A549 (cell line): Measurements from ENCODE around the gene MTRR. TPM values are rescaled to one million over a fixed set of nuclear protein-coding genes. Genes with fewer than 3 reads are reported as not detected.

ENCODE experiments used
- ATAC-seq, 2 experiments: fragments of 200-7000 bp in 1 of 2; fragments of >200 bp in 1 of 2; cut with Nextera tagmentation in 1 of 2; cut with Tn5 transposase in 1 of 2; 3 replicates each; pipeline versions ENCODE4 v1.8.0 to v1.9.1; 2018 to 2020; ENCODE audit warnings: mild to moderate bottlenecking in 1 of 2, moderate library complexity in 1 of 2
- CTCF ChIA-PET: fragments of 300-600 bp; sonication (Branson Sonifier 250); formaldehyde crosslinking; extraction: SDS; loops from one replicate; lab custom pipeline; 2021; ENCODE audit warnings: antibody characterized with exemption, inconsistent platforms; lab: Yijun Ruan, JAX
- POLR2A ChIA-PET: fragments of 350-600 bp; formaldehyde crosslinking; extraction: SDS; loops from one replicate; lab custom pipeline; 2021; ENCODE audit warnings: antibody characterized with exemption, inconsistent platforms; lab: Yijun Ruan, JAX
- DNase-seq, 2 experiments: peaks; one replicate each; pipeline versions ENCODE4 v3.0.0 to v3.0.0-alpha.2; 2011 to 2016; ENCODE audit warnings: low read depth in 1 of 2, low spot score in 1 of 2
- FAIRE-seq: peaks from 2 replicates; lab custom pipeline; 2011; peaks lifted over from hg19 to GRCh38; lab: Jason Lieb, UNC
- H3K27ac ChIP-seq, 2 experiments: fragments of >200 bp; sonication (Bioruptor Twin); formaldehyde crosslinking; 3 replicates each; pipeline ENCODE4 v1.5.1; 2016 to 2017
- H3K4me1 ChIP-seq: fragments of >200 bp; sonication (Bioruptor Twin); formaldehyde crosslinking; 3 replicates; pipeline ENCODE4 v1.6.1; 2016
- H3K4me2 ChIP-seq: fragments of >200 bp; sonication (Bioruptor Twin); formaldehyde crosslinking; 3 replicates; pipeline ENCODE4 v1.6.1; 2016
- H3K4me3 ChIP-seq: fragments of >200 bp; sonication (Bioruptor Twin); formaldehyde crosslinking; 3 replicates; pipeline ENCODE4 v1.5.1; 2016
- H3K9me3 ChIP-seq: fragments of >200 bp; sonication (Bioruptor Twin); formaldehyde crosslinking; 3 replicates; pipeline ENCODE4 v1.6.1; 2016
- BHLHE40 ChIP-seq: IDR thresholded peaks from 2 replicates; pipeline ENCODE4 v1.6.1; 2012; ENCODE audit warnings: low read depth, low read length, inconsistent platforms
- EHF ChIP-seq: fragments of 250-450 bp; sonication (Bioruptor Pico); IDR thresholded peaks from 2 replicates; pipeline ENCODE4 v1.5.0; 2020; ENCODE audit warnings: mild to moderate bottlenecking
- EP300 ChIP-seq, 2 experiments: fragments of >200 bp; sonication (Bioruptor Twin); formaldehyde crosslinking; IDR thresholded peaks; 2 replicates in 1 of 2; 3 replicates in 1 of 2; pipeline ENCODE4 v1.6.1; 2016 to 2017
- FOXS1 ChIP-seq: fragments of 250-450 bp; sonication (Bioruptor Pico); IDR thresholded peaks from 2 replicates; pipeline ENCODE4 v1.5.0; 2020; ENCODE audit warnings: mild to moderate bottlenecking, moderate library complexity
- GATA3 ChIP-seq: IDR thresholded peaks from 2 replicates; pipeline ENCODE4 v1.6.1; 2012; ENCODE audit warnings: borderline replicate concordance
- HEYL ChIP-seq: fragments of 250-450 bp; sonication (Bioruptor Pico); IDR thresholded peaks from 2 replicates; pipeline ENCODE4 v1.8.0; 2021; ENCODE audit warnings: mild to moderate bottlenecking, moderate library complexity
- HOXA7 ChIP-seq: fragments of 250-450 bp; sonication (Bioruptor Pico); IDR thresholded peaks from 2 replicates; pipeline ENCODE4 v1.5.0; 2020; ENCODE audit warnings: mild to moderate bottlenecking, moderate library complexity
- JUNB ChIP-seq: fragments of >200 bp; sonication (Bioruptor Twin); formaldehyde crosslinking; IDR thresholded peaks from 2 replicates; pipeline ENCODE4 v1.6.1; 2016
- MAZ ChIP-seq: fragments of 150-350 bp; IDR thresholded peaks from 2 replicates; pipeline ENCODE4 v1.6.1; 2014; ENCODE audit warnings: antibody characterized with exemption, low read depth, low read length, borderline replicate concordance
- MYC ChIP-seq: IDR thresholded peaks from 2 replicates; pipeline ENCODE4 v1.6.1; 2012; ENCODE audit warnings: mild to moderate bottlenecking, inconsistent platforms, low read length, improper control_type of control experiment, borderline replicate concordance
- NFE2L2 ChIP-seq: fragments of 150-350 bp; conservative IDR thresholded peaks from 2 replicates; pipeline ENCODE4 v1.6.1; 2014; ENCODE audit warnings: low read length
- NPAS2 ChIP-seq: fragments of 250-450 bp; sonication (Bioruptor Pico); IDR thresholded peaks from 2 replicates; pipeline ENCODE4 v1.8.0; 2022; ENCODE audit warnings: mild to moderate bottlenecking, moderate library complexity, borderline replicate concordance
- NR3C1 ChIP-seq: fragments of >200 bp; sonication (Bioruptor Twin); formaldehyde crosslinking; IDR thresholded peaks from 3 replicates; pipeline ENCODE4 v1.6.1; 2017
- PHF8 ChIP-seq: fragments of 200-600 bp; sonication (generic); IDR thresholded peaks from 2 replicates; pipeline ENCODE4 v1.6.1; 2016; ENCODE audit warnings: low read depth, mild to moderate bottlenecking, antibody characterized with exemption, moderate library complexity, borderline replicate concordance
- RARB ChIP-seq: fragments of 250-450 bp; sonication (Bioruptor Pico); IDR thresholded peaks from 2 replicates; pipeline ENCODE4 v1.8.0; 2021; ENCODE audit warnings: mild to moderate bottlenecking, moderate library complexity
- RCOR1 ChIP-seq: fragments of 150-350 bp; IDR thresholded peaks from 2 replicates; pipeline ENCODE4 v1.6.1; 2014; ENCODE audit warnings: antibody characterized with exemption, low read length, low read depth
- RNF2 ChIP-seq: fragments of 200-600 bp; sonication (generic); IDR thresholded peaks from 2 replicates; pipeline ENCODE4 v1.6.1; 2016; ENCODE audit warnings: low read depth, mild to moderate bottlenecking, antibody characterized with exemption, moderate library complexity, borderline replicate concordance
- SMC3 ChIP-seq: fragments of >200 bp; sonication (Bioruptor Twin); formaldehyde crosslinking; IDR thresholded peaks from 3 replicates; pipeline ENCODE4 v1.6.1; 2018; ENCODE audit warnings: inconsistent platforms
- SREBF2 ChIP-seq: fragments of 450-650 bp; IDR thresholded peaks from 2 replicates; pipeline ENCODE4 v1.6.1; 2014; ENCODE audit warnings: mild to moderate bottlenecking, moderate library complexity
- TFCP2L1 ChIP-seq: fragments of 250-450 bp; sonication (Bioruptor Pico); IDR thresholded peaks from 2 replicates; pipeline ENCODE4 v1.5.0; 2021; ENCODE audit warnings: mild to moderate bottlenecking
- TP53 ChIP-seq: fragments of 250-450 bp; sonication (Bioruptor Pico); IDR thresholded peaks from 2 replicates; pipeline ENCODE4 v1.5.0; 2021; ENCODE audit warnings: mild to moderate bottlenecking, moderate library complexity
- ZFP36 ChIP-seq: fragments of 450-650 bp; IDR thresholded peaks from 2 replicates; pipeline ENCODE4 v1.6.1; 2014; ENCODE audit warnings: borderline replicate concordance; ENCODE audit not compliant: partially characterized antibody
- ZNF302 ChIP-seq: fragments of 250-450 bp; sonication (Bioruptor Pico); IDR thresholded peaks from 2 replicates; pipeline ENCODE4 v1.9.0; 2021; ENCODE audit warnings: inconsistent platforms, mild to moderate bottlenecking, moderate library complexity
- WGBS: methylation state at CpG from one replicate; pipeline ENCODE4 v1.1.6; 2017; ENCODE audit errors: missing lambda C conversion rate; 5-methylcytosine and 5-hydroxymethylcytosine counted together
- polyA plus RNA-seq, 4 experiments: library from polyadenylated mRNA; depleted of rRNA in 3 of 4; stranded (reverse); fragments of >200 nt; fragmentation: RNase III in 1 of 4; extraction: RNeasy Plus Mini Kit Qiagen cat#74134 plus additional on column Dnase treatment in 1 of 4; gene quantifications; 2 replicates in 3 of 4; 3 replicates in 1 of 4; pipeline ENCODE4 v1.2.3, GENCODE V29; 2011 to 2017
- TF ChIP-seq, protein P1 (sequence below): IDR thresholded peaks from 2 replicates; pipeline ENCODE4 v1.6.1; 2012

The MTRR gene
- polyA plus RNA-seq, 2 of the 4 experiments (the other 2 are of a cell fraction), result 44.1 to 86.3 TPM

DNA sequence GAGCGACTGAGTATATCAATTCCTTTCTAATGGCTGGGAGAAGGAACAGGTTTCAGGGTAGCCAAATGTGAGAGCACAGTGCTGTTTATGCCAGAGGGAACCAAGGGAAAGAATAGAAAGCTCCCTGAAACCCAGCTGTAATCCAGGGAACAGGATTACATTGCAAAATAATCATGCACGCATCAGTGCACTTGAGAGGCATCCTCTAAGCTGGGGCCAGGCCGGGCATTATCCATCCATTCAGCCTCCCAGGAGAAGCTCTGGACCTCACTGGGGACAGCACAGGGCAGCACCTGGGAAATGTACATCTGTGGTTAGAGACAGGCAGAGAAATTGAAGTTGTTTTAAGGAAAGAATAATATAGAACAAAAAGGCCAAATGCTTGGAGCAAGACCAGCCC is 72.7 kb downstream of the MTRR start:
- Histone ChIP-seq H3K27ac (no peak overlapping the region), H3K4me2 (no peak overlapping the region), H3K9me3 (no peaks in the 10 kb centered on the region), H3K4me3 (no peak overlapping the region), H3K4me1 (no peaks in the 10 kb centered on the region)
- ATAC-seq, result no peak
- DNase-seq, result no peak
- ChIA-PET CTCF (interaction anchor here (7.5 kb wide), 1 partner anchor 14 kb away, joined by 47 read pairs; no protein-coding TSS in a partner anchor), POLR2A (no interaction called here)
- no peak for FAIRE-seq
- TF ChIP-seq TFCP2L1 (CRISPR knock-in tag) (no peak), SMC3 (no peak), EP300 (IDR thresholded peaks at IDR 0.05) (no peak), NPAS2 (CRISPR knock-in tag) (no peak), RCOR1 (no peak), MYC (no peak), ZNF302 (CRISPR knock-in tag) (no peak), HOXA7 (no peak), NR3C1 (no peak), BHLHE40 (no peak), ZFP36 (no peak), FOXS1 (CRISPR knock-in tag) (no peak), RNF2 (no peak), TP53 (CRISPR knock-in tag) (no peak), GATA3 (no peak), PHF8 (no peak), RARB (CRISPR knock-in tag) (no peak), EHF (CRISPR knock-in tag) (no peak), HEYL (CRISPR knock-in tag) (no peak)
- TF ChIP-seq, protein P1, sequence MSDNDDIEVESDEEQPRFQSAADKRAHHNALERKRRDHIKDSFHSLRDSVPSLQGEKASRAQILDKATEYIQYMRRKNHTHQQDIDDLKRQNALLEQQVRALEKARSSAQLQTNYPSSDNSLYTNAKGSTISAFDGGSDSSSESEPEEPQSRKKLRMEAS, result no peak
- 11% methylated on average over 3 of the region's 3 CpGs for WGBS

DNA sequence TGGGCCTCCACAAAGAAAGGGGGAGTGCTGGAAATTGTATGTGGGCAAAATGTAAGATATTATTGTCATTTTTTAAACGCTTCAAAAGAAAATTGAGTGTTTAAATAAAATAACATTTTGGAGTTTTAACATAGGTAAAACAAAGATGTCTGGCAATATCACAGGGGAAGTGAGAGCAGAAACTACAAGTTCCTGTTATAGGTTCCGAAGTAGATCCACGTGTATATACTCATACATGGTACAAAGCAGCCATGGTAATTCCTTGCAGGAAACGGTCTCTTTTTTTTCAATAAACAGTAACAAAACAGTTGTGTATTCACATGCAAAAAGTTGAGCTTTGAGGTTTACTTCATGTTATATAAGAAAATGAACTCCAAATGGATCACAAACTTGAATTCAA is 78.4 kb downstream of the MTRR start:
- Histone ChIP-seq H3K9me3 (no peaks in the 10 kb centered on the region), H3K4me2 (no peak overlapping the region), H3K4me1 (no peaks in the 10 kb centered on the region), H3K4me3 (no peak overlapping the region), H3K27ac (no peak overlapping the region)
- no peak for FAIRE-seq
- ATAC-seq, result no peak
- ChIA-PET CTCF (interaction anchor here (2.3 kb wide), 1 partner anchor 20 kb away, joined by 7 read pairs; no protein-coding TSS in a partner anchor), POLR2A (no interaction called here)
- WGBS, result 10% methylated on average over 4 of the region's 4 CpGs
- DNase-seq, result no peak
- no peak for TF ChIP-seq MAZ
- TF ChIP-seq NFE2L2, result no peak
- TF ChIP-seq SREBF2, result no peak
- no peak for TF ChIP-seq JUNB

Other genes starting within 250 kb of the MTRR start
- gene CFAP90, start 18.0 kb upstream of the MTRR start, polyA plus RNA-seq (2011; rRNA removed), result 0.25 and 0.36 TPM in 2 replicates
- gene CFAP90, start 18.0 kb upstream of the MTRR start, polyA plus RNA-seq (2017; fragmentation: RNase III; extraction: RNeasy Plus Mini Kit Qiagen cat#74134 plus additional on column Dnase treatment), result 0.17 to 0.28 TPM (median 0.28 TPM) in 3 replicates
- 17.2 and 24.8 TPM in 2 replicates for gene FASTKD3, start 117 bp upstream of the MTRR start, polyA plus RNA-seq (2011; rRNA removed)
- 19.5 to 20.4 TPM (median 19.5 TPM) in 3 replicates for gene FASTKD3, start 117 bp upstream of the MTRR start, polyA plus RNA-seq (2017; fragmentation: RNase III; extraction: RNeasy Plus Mini Kit Qiagen cat#74134 plus additional on column Dnase treatment)